Stimulated activated CD8-positive, alpha-beta memory T cell treated with anti-CD3 and anti-CD28 coated beads, Interleukin-4, amount 100 ng/mL, for 1 hour (primary cell): ENCODE results near the gene PFKFB4.
"Not testable (repeated sequence)": the region's sequence is repeated elsewhere in the genome, so short reads cannot be mapped to it uniquely, and the experiment has no call there.

Experiments
- DNase-seq, 2 donors: peaks; one replicate each; pipeline ENCODE4 v3.0.0-alpha.2; 2020; ENCODE audit warnings: low read depth in 2 of 2, low spot score in 1 of 2

The PFKFB4 gene

DNA sequence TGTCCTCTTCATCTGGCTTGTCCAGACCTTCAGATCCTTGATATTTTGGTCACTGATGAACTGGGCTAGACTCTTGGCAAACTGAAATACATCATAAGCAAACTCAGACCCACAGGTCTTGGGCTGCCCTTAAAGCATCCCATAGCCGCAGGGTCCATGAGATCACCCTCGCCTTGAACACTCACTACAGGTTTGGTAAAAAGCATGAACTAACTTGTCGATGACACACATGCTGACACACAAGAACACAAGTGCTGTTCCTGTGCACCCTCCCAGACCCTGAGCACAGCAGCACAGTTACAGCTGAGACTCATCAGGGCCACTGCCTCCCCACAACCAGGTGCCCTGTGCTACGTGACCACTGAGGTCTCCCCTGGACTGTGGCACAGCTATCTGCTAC, 21.0 kb downstream of the PFKFB4 start:
- no peak for DNase-seq

DNA sequence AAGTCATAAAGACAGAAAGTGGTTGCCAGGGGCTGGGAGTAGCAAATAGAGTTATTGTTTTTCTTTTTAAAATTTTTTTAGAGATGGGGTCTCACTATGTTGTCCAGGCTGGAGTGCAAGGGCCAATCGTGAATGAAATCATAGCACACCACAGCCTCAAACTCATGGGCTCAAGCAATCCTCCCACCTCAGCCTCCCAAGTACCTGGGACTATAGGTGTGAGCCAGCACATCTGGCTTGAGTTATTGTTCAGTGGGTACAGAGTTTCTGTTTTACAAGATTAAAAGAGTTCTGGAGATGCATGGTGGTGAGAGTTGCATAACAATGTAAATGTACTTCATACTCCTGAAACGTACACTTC, 23.6 kb downstream of the PFKFB4 start:
- no peak for DNase-seq

DNA sequence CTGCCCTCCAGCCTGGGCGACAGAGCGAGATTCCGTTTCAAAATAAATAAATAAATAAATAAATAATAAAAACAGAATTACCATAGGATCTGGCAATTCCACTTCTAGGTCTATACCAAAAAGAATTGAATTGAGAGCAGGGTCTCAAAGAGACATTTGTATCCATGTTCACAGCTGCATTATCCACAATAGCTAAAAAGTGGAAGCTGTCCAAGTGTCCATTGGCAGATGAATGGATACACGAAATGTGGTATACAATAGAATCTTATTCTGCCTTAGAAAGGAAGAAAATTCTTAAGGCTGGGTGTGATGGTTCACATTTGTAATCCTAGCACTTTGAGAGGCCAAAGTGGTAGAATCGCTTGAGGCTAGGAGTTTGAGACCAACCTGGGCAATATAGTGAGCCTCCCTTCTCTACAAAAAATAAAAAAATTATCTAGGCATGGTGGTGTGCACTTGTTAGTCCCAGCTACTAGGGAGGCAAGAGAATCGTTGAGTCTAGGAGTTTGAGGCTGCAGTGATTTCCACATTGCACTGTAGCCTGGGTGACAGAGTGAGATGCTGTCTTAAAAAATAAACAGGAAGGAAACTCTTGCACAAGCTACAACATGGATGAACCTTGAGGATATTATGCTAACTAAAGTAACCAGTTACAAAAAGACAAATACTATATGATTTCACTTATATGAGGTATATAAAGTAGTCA, 24.2 kb downstream of the PFKFB4 start:
- DNase-seq, result no peak

DNA sequence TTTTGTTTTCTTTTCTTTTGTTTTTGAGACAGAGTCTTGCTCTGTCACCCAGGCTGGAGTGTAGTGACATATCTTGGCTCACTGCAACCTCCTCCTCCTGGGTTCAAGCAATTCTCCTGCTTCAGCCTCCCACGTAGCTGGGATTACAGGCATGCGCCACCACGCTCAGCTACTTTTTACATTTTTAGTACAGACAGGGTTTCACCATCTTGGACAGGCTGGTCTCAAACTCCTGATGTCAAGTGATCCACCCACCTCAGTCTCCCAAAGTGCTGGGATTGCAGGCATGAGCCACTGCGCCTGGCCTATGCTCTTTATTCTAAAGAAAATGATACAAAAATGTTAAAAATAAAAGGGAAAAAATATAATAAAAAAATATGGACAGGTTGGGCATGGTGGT, 25.9 kb downstream of the PFKFB4 start:
- not testable (repeated sequence) for DNase-seq

DNA sequence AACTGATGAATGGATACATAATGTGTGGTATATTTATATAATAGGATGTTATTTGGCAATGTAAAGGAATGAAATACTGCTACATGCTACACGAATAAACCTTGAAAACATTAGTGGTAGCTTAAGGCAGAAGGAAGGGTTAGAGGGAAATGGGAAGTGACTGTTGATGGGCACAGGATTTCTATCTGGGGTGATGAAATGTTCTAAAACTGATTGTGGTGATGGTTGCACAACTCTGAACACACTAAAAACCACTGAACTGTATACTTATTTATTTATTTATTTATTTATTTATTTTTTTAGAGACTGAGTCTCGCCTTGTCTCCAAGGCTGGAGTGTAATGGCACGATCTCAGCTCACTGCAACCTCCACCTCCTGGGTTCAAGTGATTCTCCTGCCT, 27.8 kb downstream of the PFKFB4 start:
- DNase-seq, result no peak

DNA sequence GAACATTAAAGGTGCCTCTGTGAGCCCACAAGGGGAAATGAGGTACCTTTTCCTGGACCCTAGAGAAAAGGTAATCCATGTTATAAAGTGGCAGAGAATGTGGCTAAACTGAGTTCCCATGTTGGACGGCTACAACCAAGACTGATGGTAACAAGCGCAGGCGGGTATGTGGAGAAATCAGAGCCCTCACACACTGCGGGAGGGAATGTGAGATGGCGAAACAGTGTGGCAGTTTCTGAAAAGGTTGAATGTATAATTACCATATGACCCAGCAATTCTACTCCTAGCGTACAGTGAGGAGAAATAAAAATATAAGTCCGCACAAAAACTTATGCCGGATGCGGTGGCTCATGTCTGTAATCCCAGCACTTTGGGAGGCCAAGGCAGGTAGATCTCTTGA, 28.6 kb downstream of the PFKFB4 start:
- DNase-seq, result no peak

DNA sequence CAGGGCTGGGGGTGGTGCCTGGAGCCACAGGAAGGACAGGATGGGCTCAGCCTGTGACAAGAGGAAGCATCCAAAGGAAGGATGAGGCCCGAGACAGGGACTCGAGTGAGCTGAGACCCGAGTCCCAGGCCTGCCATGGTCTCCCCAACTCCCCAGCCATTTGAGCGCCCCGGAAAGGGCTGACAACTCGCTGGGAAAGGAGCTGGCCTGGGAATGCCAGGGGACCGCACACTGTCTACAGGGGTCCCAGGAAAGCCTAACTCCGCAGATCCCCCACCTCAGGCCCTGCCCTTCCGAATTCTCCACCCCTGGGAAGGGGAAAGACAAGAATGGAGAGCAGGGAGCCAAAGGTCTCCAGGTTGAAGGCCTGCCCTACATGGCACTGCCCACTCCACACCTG, 31.6 kb downstream of the PFKFB4 start:
- DNase-seq, result no peak

DNA sequence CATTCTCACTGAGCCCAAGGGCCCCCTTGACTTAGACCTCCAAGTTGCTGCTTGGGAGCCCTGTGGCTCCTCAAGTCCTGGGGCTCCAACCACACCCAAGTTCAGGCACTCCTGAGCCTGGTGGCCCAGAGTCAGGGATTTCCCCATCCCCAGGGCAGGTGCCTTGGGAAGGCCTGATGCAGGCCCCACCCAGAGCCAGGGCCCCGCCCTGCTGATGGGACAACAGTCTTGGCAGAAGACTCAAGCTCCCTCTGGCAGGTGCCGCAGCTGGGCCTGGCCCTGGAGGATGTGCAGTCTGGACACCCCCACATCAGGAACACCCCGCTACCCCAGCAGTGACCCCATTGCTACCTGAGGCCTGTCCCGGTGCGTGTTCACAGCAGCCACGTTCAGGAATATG, 35.0 kb downstream of the PFKFB4 start:
- no peak for DNase-seq

DNA sequence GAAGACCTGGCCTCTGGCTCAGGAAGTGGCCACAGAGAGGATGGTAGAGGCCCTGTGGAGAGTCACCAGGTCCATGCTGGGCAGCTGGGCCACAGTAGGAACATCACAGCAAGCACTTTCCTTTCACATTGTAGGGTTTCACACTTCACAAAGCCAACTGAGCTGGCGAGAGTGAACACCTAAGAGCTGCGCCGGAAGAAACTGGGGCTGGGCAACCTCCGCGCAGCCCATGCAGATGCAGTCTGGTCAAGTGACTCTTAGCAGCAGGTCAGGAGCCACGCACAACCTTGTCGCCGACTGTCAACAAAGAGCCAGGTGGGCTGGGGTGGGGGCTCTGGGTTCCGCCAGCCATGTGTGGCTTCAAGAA, 37.3 kb downstream of the PFKFB4 start:
- DNase-seq, result no peak

DNA sequence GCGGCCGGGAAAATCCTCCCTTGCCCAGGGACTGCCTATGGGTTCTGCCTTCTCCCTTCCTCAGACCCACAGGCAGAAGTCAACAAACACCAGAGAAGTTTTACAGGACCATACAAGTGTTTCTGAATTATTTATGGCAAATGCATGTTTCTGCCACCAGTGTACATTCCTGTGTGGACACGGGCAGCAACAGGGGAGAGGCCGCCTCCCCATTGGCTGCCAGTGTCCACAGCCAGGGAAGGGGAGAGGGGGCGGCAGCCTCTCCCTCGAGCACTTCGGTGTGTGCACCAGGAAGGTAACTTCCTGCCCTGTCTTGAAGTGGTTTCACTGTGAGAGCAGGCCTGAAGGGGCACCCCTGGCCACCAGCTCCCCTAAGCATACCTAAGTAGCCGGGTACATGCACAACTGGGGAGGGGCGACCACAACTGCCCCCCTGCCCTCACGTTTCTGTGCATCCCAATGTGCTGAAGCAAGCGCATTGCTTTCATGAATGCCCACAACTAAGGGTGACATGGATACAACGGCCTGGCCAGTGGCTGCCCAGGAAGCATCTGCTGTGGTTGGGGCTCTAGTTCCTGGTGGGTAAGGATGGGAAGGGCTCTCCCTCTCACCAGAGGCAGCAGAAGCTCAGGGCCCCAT, 37.8 kb downstream of the PFKFB4 start:
- DNase-seq, result no peak

DNA sequence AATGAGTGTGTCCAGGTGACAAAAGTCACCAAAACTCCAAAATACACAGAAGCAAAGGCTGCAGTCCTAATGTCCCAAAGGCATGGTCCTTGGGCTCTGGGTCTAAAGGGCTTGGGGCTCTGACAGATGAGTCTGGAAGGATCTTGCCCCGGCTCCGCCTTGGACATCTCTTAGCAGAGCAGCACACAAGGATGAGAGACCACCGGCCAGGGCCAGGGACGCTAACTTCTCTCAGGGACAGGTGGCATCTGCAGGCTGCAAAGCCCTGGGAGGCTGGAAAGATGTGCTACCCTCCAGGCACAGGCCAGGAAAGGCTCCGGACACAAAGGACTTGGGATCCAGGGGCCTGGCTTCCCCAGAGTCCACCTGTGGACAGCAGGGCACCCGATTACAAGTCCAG, 38.5 kb downstream of the PFKFB4 start:
- no peak for DNase-seq

DNA sequence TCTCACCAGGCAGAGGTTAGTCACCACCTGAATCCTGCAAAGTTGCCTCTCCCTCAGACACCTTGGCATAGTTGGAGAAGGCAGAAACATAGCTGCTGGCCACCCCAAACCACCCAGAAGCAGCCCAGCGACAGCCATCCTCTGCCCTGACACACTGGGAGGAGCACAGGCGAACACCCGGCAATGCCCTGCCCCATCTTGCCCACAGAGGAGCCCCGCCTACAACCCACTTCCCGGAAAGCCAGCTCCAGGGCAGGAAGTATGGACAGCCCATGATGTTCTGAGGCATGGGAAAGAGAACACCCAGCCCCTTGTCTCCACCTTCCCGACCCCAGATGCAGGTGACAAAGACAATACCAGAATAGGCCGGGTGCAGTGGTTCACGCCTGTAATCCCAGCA, 40.0 kb downstream of the PFKFB4 start:
- no peak for DNase-seq

DNA sequence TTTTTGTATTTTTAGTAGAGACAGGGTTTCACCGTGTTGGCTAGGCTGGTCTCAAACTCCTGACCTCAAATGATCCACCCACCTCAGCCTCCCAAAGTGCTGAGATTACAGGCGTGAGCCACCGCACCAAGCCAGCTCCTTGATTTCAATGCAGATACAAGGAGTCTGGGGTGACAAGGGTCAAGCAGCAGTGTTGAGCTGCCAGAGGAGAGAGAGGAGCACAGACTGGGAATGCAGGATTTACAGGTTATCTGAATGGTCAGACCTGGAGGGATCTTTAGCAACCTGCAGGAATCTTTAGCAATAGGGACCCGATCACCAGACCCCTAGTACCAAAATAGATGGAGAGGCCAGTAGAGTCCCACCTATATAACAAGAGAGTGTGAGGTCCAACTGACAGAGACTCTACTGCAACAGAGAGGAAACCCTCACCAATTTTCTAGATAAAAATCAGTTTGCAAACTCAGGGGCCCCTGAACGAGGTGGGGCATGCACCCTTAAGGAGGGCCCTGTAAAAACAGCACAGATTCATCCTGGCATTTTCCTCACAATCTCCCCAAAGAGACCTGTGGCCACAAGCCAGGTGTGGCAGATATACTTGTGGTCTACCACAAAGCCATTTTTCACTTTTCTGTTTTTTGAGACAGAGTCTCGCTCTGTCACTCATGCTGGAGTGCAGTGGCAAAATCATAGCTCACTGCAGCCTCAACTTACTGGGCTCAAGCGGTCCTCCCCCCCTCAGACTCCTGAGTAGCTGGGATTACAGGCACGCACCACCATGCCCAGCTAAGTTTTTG, 42.0 kb downstream of the PFKFB4 start:
- DNase-seq, result no peak

DNA sequence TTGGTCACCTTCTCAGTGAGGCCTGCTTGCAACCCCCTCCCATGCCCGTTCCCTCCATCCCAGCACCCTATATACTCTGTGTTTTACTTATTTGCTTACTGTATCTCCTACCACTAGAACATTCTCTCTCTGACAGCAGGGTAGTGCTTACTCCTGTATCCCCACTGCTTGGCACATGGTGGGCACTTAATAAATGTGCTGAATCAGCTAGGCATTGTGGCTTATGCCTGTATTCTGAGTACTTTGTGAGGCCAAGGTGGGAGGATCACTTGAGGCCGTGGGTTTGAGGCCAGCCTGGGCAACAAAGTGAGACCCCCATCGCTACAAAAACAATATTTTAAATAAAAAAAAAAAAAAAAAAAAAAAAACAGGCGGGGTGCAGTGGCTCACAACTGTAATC, 45.1 kb downstream of the PFKFB4 start:
- no peak for DNase-seq

DNA sequence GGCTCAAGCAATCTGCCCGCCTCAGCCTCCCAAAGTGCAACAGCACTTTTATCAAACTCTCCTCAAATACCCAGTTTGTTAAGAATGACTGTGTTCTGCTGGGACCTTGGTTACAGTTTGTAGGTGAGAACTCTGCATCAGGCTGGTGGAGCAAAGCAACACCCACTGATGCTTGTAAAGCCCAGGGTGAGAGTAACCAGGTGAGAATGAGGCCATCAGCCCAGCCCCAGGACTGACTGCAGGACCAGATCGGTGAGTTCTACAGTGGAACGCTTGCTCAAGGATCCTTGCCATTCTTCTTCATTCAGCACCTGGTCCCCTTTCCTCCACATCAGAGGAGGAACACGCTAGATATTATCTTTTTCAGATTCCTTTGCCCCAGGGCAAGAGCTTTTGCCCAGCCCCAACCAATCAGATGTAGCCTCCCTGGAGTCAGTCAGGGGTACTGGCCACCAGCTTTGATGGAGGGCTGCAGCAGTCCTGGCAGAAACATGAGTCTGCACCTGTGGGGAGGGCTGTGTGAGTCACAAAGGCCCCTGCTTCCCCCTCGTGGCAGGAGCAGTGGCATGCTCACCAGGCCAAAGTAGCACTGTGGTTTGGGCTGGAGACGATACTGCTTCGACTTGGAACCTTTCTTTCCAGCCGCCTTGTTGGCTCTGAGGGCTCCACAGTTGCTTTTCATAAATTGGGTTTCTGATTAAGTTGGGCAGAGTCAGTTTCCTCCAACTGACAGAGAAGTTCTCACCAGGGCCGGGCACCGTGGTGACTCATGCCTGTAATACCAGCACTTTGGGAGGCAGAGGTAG, 49.1 kb downstream of the PFKFB4 start:
- DNase-seq, result peak; percentile 43 to 63

DNA sequence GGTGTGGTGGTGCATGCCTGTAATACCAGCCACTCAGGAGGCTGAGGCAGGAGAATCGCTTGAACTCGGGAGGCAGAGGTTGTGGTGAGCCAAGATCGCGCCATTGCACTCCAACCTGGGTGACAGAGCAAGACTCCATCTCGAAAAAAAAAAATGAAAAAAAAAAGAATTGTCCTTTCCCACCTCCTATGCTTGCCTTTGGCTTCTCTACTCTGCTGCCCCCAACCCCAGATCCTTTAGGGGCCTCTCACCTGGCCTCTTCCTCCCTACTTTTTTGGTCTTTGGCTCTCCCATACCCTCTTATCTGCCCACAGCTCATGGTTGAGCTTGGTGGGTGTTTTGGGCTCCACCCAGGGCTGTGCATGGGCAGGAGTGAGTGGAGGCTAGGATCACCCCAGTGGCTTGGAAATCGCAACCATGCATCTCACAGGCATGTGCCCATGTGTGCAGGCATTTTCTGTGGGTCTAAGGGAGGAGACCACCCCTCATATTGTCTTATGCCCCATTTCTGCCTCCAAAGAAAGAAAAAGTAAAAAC, 50.6 kb downstream of the PFKFB4 start:
- DNase-seq, result no peak

DNA sequence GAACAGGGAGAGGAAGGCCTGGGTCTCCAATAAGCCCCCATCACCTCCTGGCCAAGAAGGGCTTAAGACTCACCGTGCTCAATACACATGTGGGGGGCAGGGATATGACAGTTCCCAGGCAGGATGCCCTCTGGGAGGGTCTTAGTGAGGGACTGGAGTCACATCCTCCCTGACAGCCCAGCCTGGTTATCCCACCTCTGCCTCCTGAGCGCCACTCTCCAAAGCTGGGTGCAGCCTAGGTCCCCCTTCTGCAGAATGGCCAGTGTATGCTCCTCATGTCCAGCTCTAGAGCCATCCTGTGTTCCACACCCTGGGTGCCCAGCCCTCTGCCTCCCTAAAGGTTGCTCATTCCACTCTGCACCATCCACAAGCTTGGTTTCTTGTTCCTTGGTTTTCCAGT, 51.5 kb downstream of the PFKFB4 start:
- DNase-seq, result no peak

DNA sequence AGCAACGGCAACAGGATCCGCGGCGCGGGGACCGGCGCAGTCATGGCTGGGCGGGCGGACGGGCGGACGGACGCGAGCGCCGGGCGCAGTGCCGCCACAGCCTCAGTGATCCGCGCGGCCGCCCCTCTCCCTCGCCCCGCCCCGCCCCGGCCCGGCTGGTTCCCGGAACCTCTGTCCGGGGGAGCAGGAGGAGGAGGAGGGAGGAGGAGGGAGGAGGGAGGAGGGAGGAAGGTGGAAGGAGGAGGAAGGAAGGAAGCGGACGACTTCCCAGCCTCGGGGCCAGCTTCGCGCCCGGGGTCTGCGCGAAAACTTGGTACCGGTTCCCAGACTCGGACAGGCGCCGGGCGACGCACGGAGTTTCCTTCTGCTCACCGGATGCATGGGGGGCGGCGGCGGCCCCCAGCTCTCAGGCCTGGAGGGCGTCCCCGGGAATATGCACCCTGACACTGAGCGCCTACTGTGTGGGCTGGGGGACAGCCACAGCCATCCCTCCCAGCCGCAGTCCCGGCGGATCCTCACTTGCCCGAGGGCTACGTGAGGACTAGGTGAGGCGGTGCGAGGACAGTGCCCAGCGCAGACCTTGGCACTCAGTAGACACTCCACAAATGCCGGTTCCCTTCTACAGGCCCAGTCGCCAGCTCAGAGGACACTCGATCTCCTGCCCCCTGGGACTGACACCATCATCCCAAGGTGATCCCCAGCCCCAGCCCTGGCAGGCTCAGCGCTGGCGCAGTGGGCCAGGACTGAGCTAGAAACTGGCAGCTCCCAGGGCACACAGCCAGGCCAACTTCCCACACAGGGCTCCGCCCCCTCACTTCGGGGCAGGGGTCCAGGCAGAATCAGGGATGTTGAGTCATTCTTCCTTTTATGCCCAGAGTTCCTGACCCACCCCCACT, 52.3 kb downstream of the PFKFB4 start, which contains the start of gene SHISA5:
TSS of gene SHISA5 (minus strand) at position 124 of the 896 bp plus-strand sequence. CDS start at position 44, 80 bp downstream.
- DNase-seq, result peak in 1 of 2 donors; percentile 21

DNA sequence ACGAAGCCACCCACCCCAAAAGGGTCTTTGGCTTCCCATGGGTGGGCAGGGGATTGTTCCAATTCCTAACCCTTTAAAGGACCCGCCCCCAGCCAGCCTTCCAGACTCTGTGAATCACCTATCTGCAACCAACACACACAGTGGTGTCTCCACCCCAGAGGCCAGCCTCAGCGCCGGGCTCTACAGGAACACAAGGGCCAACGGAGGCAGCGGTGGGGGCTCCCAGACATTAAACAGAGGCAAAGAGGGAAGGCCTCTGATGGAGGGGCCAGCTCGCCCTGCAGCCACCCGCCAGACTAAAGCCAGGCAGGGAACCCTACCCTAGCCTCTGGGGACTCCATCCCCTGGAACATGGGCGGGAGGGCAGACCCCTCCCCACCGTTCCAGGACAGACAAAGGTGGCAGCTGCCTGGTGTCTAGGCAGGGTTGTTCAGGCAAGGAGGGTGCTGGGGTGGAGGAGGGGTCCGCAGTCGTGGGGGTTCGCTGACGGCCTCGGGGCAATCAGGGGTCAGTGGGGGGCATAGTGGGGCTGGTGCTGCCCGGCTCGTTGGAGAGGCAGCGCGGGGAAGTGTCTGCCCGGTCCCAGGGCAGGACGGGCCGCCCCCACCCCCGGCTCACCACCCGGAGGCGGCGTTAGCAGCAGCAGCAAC, 53.1 kb downstream of the PFKFB4 start:
- DNase-seq, result no peak

DNA sequence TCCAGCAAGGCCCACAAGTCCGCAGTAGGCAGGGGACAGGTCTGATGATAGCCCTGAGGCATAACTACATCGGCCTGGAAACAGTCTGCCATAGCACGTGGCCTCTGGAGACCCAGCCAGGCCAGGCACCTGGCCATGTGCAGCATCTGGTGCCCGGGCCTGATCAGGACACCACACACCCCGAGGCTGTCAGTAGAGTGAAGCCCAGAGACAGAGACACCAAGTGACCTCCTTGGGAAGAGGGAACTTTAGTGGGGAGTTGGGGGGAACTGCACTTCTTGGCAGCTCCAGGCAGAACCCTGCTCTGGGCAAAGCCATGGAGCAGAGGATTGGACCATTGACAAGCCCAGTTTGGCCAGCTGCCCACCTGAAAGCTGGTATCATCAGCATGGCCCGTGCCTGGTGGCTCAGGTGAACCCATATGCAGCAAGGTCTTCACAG, 53.9 kb downstream of the PFKFB4 start:
- no peak for DNase-seq
